OCI-LY1 (cell line): ENCODE results near the gene TPSD1.

ENCODE experiments used
- H2AFZ ChIP-seq: fragments of 200-600 bp; sonication (generic), shearing (Covaris generic); 2 replicates; pipeline ENCODE4 v1.6.0; 2014; ENCODE audit warnings: antibody characterized with exemption, mild to moderate bottlenecking, low read length
- H3F3A ChIP-seq: fragments of 200-600 bp; sonication (generic), shearing (Covaris generic); 2 replicates; pipeline ENCODE4 v1.6.0; 2014; ENCODE audit warnings: mild to moderate bottlenecking, antibody characterized with exemption, low read length, moderate library complexity; ENCODE audit not compliant: insufficient read depth
- H3K27ac ChIP-seq: fragments of 200-600 bp; sonication (generic); 2 replicates; pipeline ENCODE4 v1.5.1; 2014; ENCODE audit warnings: low read length, mixed run types, mild to moderate bottlenecking, low read depth; ENCODE audit not compliant: poor library complexity, severe bottlenecking
- H3K27me3 ChIP-seq: fragments of 200-600 bp; sonication (generic); 2 replicates; pipeline ENCODE4 v1.6.0; 2014; ENCODE audit warnings: antibody characterized with exemption, mild to moderate bottlenecking, low read length, moderate library complexity; ENCODE audit not compliant: insufficient read depth
- H3K36me3 ChIP-seq: fragments of 200-600 bp; sonication (generic); 2 replicates; pipeline ENCODE4 v1.6.1; 2014; ENCODE audit warnings: mild to moderate bottlenecking, antibody characterized with exemption, low read length, moderate library complexity, mixed read lengths; ENCODE audit not compliant: insufficient read depth
- H3K4me1 ChIP-seq: fragments of 200-600 bp; sonication (generic); 2 replicates; pipeline ENCODE4 v1.5.1; 2014; ENCODE audit warnings: mild to moderate bottlenecking, low read length, moderate library complexity; ENCODE audit not compliant: insufficient read depth, severe bottlenecking
- H3K4me2 ChIP-seq: fragments of 200-600 bp; sonication (generic), shearing (Covaris generic); 2 replicates; pipeline ENCODE4 v1.6.1; 2014; ENCODE audit warnings: low read length
- H3K4me3 ChIP-seq: fragments of 200-600 bp; sonication (generic); 2 replicates; pipeline ENCODE4 v1.5.1; 2014; ENCODE audit warnings: low read length, low read depth, mild to moderate bottlenecking, mixed read lengths; ENCODE audit not compliant: poor library complexity, severe bottlenecking
- H3K79me2 ChIP-seq: fragments of 200-600 bp; shearing (Covaris generic); 2 replicates; pipeline ENCODE4 v1.6.1; 2016; ENCODE audit warnings: mixed run types, low read length, mixed read lengths; ENCODE audit not compliant: insufficient read depth
- H3K9ac ChIP-seq: fragments of 200-600 bp; sonication (generic), shearing (Covaris generic); 2 replicates; pipeline ENCODE4 v1.6.1; 2014; ENCODE audit warnings: mild to moderate bottlenecking, low read length, mixed read lengths
- H3K9me2 ChIP-seq: fragments of 200-600 bp; sonication (generic), shearing (Covaris generic); 2 replicates; pipeline ENCODE4 v1.6.1; 2014; ENCODE audit warnings: low read depth, mild to moderate bottlenecking, low read length, mixed read lengths
- H3K9me3 ChIP-seq: fragments of 200-600 bp; shearing (Covaris generic); 2 replicates; pipeline ENCODE4 v1.6.1; 2014; ENCODE audit warnings: low read length, mixed read lengths
- H4K20me1 ChIP-seq: fragments of 200-600 bp; sonication (generic), shearing (Covaris generic); 2 replicates; pipeline ENCODE4 v1.6.0; 2016; ENCODE audit warnings: mild to moderate bottlenecking, low read length; ENCODE audit not compliant: insufficient read depth
- CTCF ChIP-seq: fragments of 200-600 bp; sonication (generic), shearing (Covaris generic); IDR thresholded peaks from 2 replicates; pipeline ENCODE4 v1.5.1; 2017; ENCODE audit warnings: mild to moderate bottlenecking, antibody characterized with exemption, low read length, moderate library complexity, mixed read lengths
- EZH2 ChIP-seq: fragments of 200-600 bp; sonication (generic), shearing (Covaris generic); IDR thresholded peaks from 2 replicates; pipeline ENCODE4 v1.8.0; 2017; ENCODE audit warnings: borderline replicate concordance, mixed run types, mild to moderate bottlenecking, antibody characterized with exemption, low read length, moderate library complexity, mixed read lengths

Gene TPSD1

GRCh38 chr16:1216296-1216619 is 39.6 kb upstream of the TPSD1 start:
- Histone ChIP-seq H3K4me2 (no peak overlapping the region), H3K9me2 (no peaks in the 10 kb centered on the region), H3K27me3 (no peaks in the 10 kb centered on the region), H3K9ac (no peak overlapping the region), H3K27ac (no peak overlapping the region), H3K9me3 (no peaks in the 10 kb centered on the region), H3K4me1 (no peaks in the 10 kb centered on the region), H3K4me3 (no peak overlapping the region), H3K79me2 (no peaks in the 10 kb centered on the region), H3F3A (no peaks in the 10 kb centered on the region), H3K36me3 (no peaks in the 10 kb centered on the region), H4K20me1 (no peaks in the 10 kb centered on the region), H2AFZ (no peak overlapping the region)
- TF ChIP-seq EZH2 (no peak), CTCF (no peak)

DNA sequence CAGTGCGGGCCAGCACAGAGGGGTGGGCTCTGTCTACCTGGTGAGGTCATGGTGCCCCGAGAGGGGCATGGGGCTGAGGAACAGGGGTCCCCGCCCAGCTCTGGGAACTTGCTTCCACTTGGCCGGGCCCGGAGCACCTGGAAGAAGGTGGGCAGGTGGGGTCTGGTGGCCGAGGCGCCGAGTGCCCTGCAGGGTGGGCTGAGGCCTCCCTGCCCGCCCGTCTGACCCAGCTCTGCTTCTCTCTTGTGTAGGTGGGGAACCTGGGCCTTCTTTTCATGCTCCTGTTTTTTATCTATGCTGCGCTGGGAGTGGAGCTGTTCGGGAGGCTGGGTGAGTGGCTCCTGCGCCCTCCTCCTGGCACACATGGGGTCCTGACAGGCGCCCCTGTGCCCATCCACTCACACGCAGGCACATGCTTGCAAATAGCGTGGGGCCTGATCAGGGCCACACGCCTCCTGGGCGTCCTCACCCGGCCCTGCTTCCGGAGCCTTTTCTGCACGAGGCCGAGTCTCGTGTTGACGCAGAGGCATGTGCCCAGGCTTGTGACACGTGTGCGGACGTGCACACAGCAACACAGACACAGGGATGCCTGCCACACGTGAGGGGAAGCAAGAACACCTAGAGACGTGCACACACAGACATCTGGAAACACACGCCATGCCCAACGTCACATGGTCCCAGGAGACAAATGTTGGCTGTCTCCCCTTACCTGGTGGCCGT is 39.0 kb upstream of the TPSD1 start:
- no peak overlapping the region for H3K27ac ChIP-seq
- H3K27me3 ChIP-seq = no peaks in the 10 kb centered on the region
- no peak for TF ChIP-seq EZH2
- TF ChIP-seq CTCF = no peak
- no peaks in the 10 kb centered on the region for H3K9me2 ChIP-seq
- no peaks in the 10 kb centered on the region for H3K4me1 ChIP-seq
- no peak overlapping the region for H3K4me2 ChIP-seq
- H3K9me3 ChIP-seq = no peaks in the 10 kb centered on the region
- H4K20me1 ChIP-seq = no peaks in the 10 kb centered on the region
- H2AFZ ChIP-seq = no peak overlapping the region
- H3K36me3 ChIP-seq = no peaks in the 10 kb centered on the region
- no peaks in the 10 kb centered on the region for H3F3A ChIP-seq
- no peak overlapping the region for H3K4me3 ChIP-seq
- no peak overlapping the region for H3K9ac ChIP-seq
- H3K79me2 ChIP-seq = no peaks in the 10 kb centered on the region

GRCh38 chr16:1217526-1217925 is 38.3 kb upstream of the TPSD1 start:
- H2AFZ ChIP-seq = no peak overlapping the region
- no peaks in the 10 kb centered on the region for H3K79me2 ChIP-seq
- H3K9me3 ChIP-seq = no peaks in the 10 kb centered on the region
- H3F3A ChIP-seq = no peaks in the 10 kb centered on the region
- no peak overlapping the region for H3K4me2 ChIP-seq
- H3K9me2 ChIP-seq = no peaks in the 10 kb centered on the region
- H3K4me1 ChIP-seq = no peaks in the 10 kb centered on the region
- no peak overlapping the region for H3K9ac ChIP-seq
- TF ChIP-seq EZH2 = no peak
- no peak for TF ChIP-seq CTCF
- H4K20me1 ChIP-seq = no peaks in the 10 kb centered on the region
- H3K27ac ChIP-seq = no peak overlapping the region
- H3K36me3 ChIP-seq = no peaks in the 10 kb centered on the region
- no peaks in the 10 kb centered on the region for H3K27me3 ChIP-seq
- no peak overlapping the region for H3K4me3 ChIP-seq
